Heart left ventricle (tissue), 16 donors: ENCODE results near the gene TTYH3. TPM values are rescaled to one million over a fixed set of nuclear protein-coding genes. Genes with fewer than 3 reads are reported as not detected.

Experiments
- ATAC-seq, 4 donors: fragments of 200-7000 bp; cut with Tn5 transposase; one replicate each; pipeline ENCODE4 v1.9.1; 2020 to 2022; ENCODE audit warnings: moderate library complexity in 4 of 4, mild to moderate bottlenecking in 3 of 4, moderate number of reproducible peaks in 1 of 4
- DNase-seq, 5 donors: peaks; one replicate each; pipeline ENCODE4 v3.0.0-alpha.2; 2020
- H3K27ac ChIP-seq, 12 donors: fragments of 200-600 bp; sonication (generic) in 4 of 12; one replicate each; pipeline versions ENCODE4 v1.5.0 to v1.8.0; 2016 to 2022; ENCODE audit warnings: mild to moderate bottlenecking in 2 of 12
- H3K27me3 ChIP-seq, 9 donors: fragments of 200-600 bp; sonication (generic) in 2 of 9; one replicate each; pipeline versions ENCODE4 v1.5.1 to v1.8.0; 2016 to 2022; ENCODE audit warnings: mild to moderate bottlenecking in 3 of 9
- H3K36me3 ChIP-seq, 9 donors: fragments of 200-600 bp; sonication (generic) in 2 of 9; one replicate each; pipeline versions ENCODE4 v1.5.0 to v1.8.0; 2018 to 2022; ENCODE audit warnings: mild to moderate bottlenecking in 2 of 9
- H3K4me1 ChIP-seq, 12 donors: fragments of 200-600 bp; sonication (generic) in 4 of 12; one replicate each; pipeline versions ENCODE4 v1.5.0 to v1.8.0; 2016 to 2022; ENCODE audit warnings: mild to moderate bottlenecking in 3 of 12
- H3K4me3 ChIP-seq, 12 donors: fragments of 200-600 bp; sonication (generic) in 4 of 12; one replicate each; pipeline versions ENCODE4 v1.5.0 to v1.8.0; 2017 to 2022; ENCODE audit warnings: mild to moderate bottlenecking in 9 of 12, moderate library complexity in 4 of 12
- H3K9me3 ChIP-seq, 12 donors: fragments of 200-600 bp; sonication (generic) in 4 of 12; one replicate each; pipeline versions ENCODE4 v1.5.0 to v1.8.0; 2016 to 2022; ENCODE audit warnings: mild to moderate bottlenecking in 1 of 12
- CTCF ChIP-seq, 12 donors: fragments of 200-600 bp; sonication (generic) in 4 of 12; IDR thresholded peaks; one replicate each; pipeline versions ENCODE4 v1.5.0 to v1.8.0; 2018 to 2022; ENCODE audit warnings: antibody characterized with exemption in 12 of 12, mild to moderate bottlenecking in 5 of 12
- POLR2A ChIP-seq, 2 donors: fragments of 450-650 bp; IDR thresholded peaks; one replicate each; pipeline ENCODE4 v1.6.1; 2017; ENCODE audit warnings: antibody characterized with exemption in 2 of 2, mild to moderate bottlenecking in 2 of 2, moderate library complexity in 2 of 2
- whole genome bisulfite sequencing, 4 donors: extraction: QIAGEN DNeasy Blood & Tissue Kit in 2 of 4; methylation state at CpG; one replicate each; pipeline versions ENCODE4 v1.1.5 to v1.1.7; 2013 to 2018; 5-methylcytosine and 5-hydroxymethylcytosine counted together
- intact Hi-C, 10 donors: fragments of 100-400 bp; cut with DNase I; formaldehyde crosslinking; loops; one replicate each; pipeline versions ENCODE4 v1.11.1 to v1.14.2; 2022
- polyA plus RNA-seq, 2 donors: library from polyadenylated mRNA; stranded (reverse); fragments of 200-250 nt; gene quantifications; one replicate each; pipeline ENCODE4 v1.2.3, GENCODE V29; 2013
- total RNA-seq, 9 donors: library from RNA; depleted of rRNA in 2 of 9; stranded (reverse); fragments of >200 nt in 2 of 9; fragmentation: NEBNext Ultra II Directional in 3 of 9; extraction: Animal tissue kit (Norgen Biotek cat#: 25700) in 3 of 9; gene quantifications; one replicate each; pipeline versions ENCODE4 v1.1.0 to v1.2.4, GENCODE V29; 2016 to 2023
- donor health status: ischemic (EF 13 %, LVEDD 7.1; RV severe dilation, severe dysfunction).
- donor health status: healthy with polysubstance abuse.
- donor health status: DM: no; HTN: yes; CAD: no.
- donor health status: DM: no; HTN: no; CAD: no.
- donor health status: ischemic (EF 25% LVEDD 6.9; RV normal size, moderate dysfunction).
- donor health status: ischemic (EF 25% LVEDD 5.7; RV mildly dilated, moderate dysfunction).
- donor health status: healthy.
- donor health status: DM: yes; HTN: yes; CAD: no.
- donor health status: ischemic (EF 35%, LVEDD 5.7; RV mildly dilated, moderate dysfunction).
- donor health status: nonischemic (EF 11% LVEDD 7.7; RV severe dilation, severe dysfunction).
- donor health status: DM: yes; HTN: yes; CAD: no.
- donor health status: PGD.
- donor health status: ischemic (EF 29% LVEDD 5.4; RV normal size, mild dysfunction).
- donor health status: nonischemic (EF 23%, LVEDD 6.1; RV moderate dilation, normal function).

TTYH3 gene
- total and polyA plus RNA-seq, 11 donors = 5.7 to 104 (median 12.8) TPM

DNA sequence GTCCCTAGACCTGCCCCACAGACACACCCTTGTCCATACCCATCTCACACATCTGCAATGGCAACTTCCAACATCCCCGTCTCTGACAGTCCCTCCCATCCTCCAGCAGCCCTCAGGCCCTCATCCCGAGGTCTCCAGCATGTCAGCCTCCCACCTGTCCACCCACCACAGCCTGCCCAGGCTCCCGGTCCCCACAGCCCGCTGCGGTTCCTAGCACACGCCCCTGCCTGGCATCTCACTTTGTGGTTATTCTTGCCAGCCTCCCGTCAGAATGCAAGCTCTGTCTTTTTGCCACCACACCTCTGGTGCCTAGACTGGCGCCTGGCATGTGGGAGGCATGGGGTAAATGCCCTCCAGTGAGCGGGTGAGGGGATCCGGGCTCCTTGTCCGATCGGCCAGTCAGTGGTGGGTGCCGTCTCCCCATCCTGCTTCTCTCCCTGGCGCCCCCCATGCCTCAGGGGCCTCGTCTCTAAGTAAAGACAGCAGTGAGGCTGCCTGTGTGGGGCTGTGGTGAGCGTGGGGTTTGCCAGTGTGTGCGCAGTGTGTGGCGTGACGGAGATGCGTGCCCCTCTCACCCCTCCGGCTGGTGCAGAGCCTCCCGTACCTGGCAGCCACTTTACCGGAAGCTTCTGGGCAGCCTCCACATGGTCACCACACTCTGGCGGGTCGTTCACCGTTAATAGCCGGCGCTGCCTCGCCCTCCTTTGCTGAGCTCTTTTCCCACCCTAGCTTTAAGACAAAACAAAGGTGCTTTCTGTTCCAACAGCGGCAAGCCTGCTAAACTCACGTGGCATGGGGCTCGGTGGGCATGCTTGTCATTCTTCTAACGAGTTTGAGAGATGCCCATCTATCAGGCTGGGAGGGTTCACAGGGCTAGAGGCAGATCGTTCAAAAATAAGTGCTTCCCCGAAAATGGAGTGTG lies 28.5 kb upstream of the TTYH3 start:
- intact Hi-C loops = loop anchor here in 1 of 10 donors (5.0 kb wide), 1 partner anchor 44 kb away; no protein-coding TSS in a partner anchor
- Histone ChIP-seq H3K27ac (no peak overlapping the region), H3K4me3 (no peak overlapping the region), H3K9me3 (no peaks in the 10 kb centered on the region), H3K4me1 (peaks cover 3 to 39% (median 26%) of the 10 kb centered on the region in 12 donors), H3K36me3 (peaks cover 0 to 32% (median 24%) of the 10 kb centered on the region in 9 donors), H3K27me3 (no peaks in the 10 kb centered on the region)
- TF ChIP-seq POLR2A (IDR thresholded peaks at IDR 0.05) (no peak), CTCF (IDR thresholded peaks at IDR 0.05) (no peak)
- no peak for DNase-seq
- no peak for ATAC-seq
- WGBS, 4 donors = 90 to 95% (median 94%) methylated on average over 29 to 35 of the region's 35 CpGs

- Histone ChIP-seq H3K4me1 (peaks cover 3 to 38% (median 28%) of the 10 kb centered on the region in 12 donors), H3K4me3 (no peak overlapping the region), H3K27ac (peak overlapping the region in 3 of 12 donors; percentile 17 to 65 (median 18)), H3K36me3 (peaks cover 0 to 18% (median 12%) of the 10 kb centered on the region in 9 donors), H3K27me3 (no peaks in the 10 kb centered on the region), H3K9me3 (no peaks in the 10 kb centered on the region)
- DNase-seq = peak in 2 of 5 donors; percentile 79 to 81
- 62 to 77% (median 74%) methylated on average over 24 to 29 of the region's 29 CpGs for WGBS, 4 donors
- peak in 3 of 4 donors; percentile 47 to 69 (median 54) for ATAC-seq
- intact Hi-C loops = loop anchor here in 4 of 10 donors (5.0 kb wide), 3 partner anchors 38 to 58 kb away; no protein-coding TSS in a partner anchor
- TF ChIP-seq CTCF (IDR thresholded peaks at IDR 0.05) (no peak), POLR2A (IDR thresholded peaks at IDR 0.05) (no peak)
Observed at GRCh38 chr7:2604608-2605174, 27.1 kb upstream of the TTYH3 start.

DNA sequence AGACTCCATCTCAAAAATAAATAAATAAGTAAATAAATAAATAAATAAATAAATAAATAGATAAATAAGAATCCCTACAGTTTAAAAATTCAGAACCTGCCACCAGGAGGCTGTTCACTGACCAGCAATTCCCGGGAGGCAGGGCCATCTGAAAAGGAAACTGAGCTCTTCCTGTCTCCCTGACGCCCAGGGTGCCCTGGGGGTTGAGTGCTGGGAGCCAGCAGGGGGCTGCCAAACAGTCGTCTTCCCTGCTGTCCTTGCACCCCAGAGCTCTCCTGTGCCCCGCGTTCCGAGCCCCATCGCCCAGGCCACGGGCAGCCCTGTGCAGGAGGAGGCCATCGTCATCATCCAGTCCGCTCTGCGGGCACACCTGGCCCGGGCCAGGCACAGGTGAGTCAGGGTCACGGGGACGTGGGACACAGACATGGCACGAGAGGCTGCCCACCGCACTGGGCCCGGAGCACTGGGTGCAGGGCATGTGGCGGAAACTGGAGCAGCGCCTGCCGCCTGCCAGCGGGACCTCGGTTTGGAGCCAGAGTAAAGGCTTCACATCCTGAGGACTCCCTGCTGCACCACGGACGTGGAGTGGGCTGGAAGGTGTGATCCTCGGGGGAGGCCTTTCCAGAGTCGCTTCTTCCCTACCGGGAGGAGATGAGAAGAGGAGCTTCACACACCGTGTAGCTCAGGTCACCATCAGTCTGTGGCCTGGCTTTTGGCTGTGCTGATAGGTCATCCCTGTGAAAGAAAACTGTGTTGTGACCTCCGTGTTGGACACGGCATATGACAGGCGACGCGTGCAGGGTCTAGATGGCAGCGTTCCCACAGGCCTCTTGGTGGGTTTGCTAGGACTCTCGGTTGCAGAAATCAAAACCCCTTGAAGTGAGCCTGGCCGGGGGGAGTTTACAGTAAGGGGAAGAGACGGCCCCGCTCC lies 25.9 kb upstream of the TTYH3 start:
- no peaks in the 10 kb centered on the region for H3K27me3 ChIP-seq
- peak overlapping the region in 8 of 12 donors; percentile 71 to 91 (median 84) for H3K27ac ChIP-seq
- no peak overlapping the region for H3K4me3 ChIP-seq
- H3K9me3 ChIP-seq = no peaks in the 10 kb centered on the region
- 86 to 90% (median 88%) methylated on average over 20 to 38 of the region's 38 CpGs for WGBS, 4 donors
- TF ChIP-seq POLR2A (IDR thresholded peaks at IDR 0.05) = no peak
- TF ChIP-seq CTCF (IDR thresholded peaks at IDR 0.05) = peak in 1 of 12 donors; percentile 6
- peaks cover 0 to 11% (median 5%) of the 10 kb centered on the region in 9 donors for H3K36me3 ChIP-seq
- ATAC-seq (no peak), DNase-seq (no peak)
- H3K4me1 ChIP-seq = peaks cover 3 to 44% (median 28%) of the 10 kb centered on the region in 12 donors
- intact Hi-C loops = loop anchor here in 3 of 10 donors (2.0 to 5.0 kb wide), 3 partner anchors 21 to 56 kb away; no protein-coding TSS in a partner anchor
